Mammary epithelial cell (primary cell): ENCODE results near the gene CBFA2T3.

Experiments
- EZH2 ChIP-seq: IDR thresholded peaks from 2 replicates; pipeline ENCODE4 v1.6.1; 2012; ENCODE audit warnings: low read length, inconsistent platforms, borderline replicate concordance
- TF ChIP-seq, protein P1 (sequence below), 2 donors: IDR thresholded peaks in 1 of 2; conservative IDR thresholded peaks in 1 of 2; 2 replicates each; pipeline ENCODE4 v1.5.1; 2011 to 2012; ENCODE audit warnings: inconsistent platforms in 2 of 2, low read length in 2 of 2, mild to moderate bottlenecking in 2 of 2, control low read depth in 1 of 2, low read depth in 1 of 2; ENCODE audit not compliant: insufficient read depth in 1 of 2; ENCODE audit errors: extremely low read depth in 1 of 2

GRCh38 chr16:89006036-89006752, 29.2 kb upstream of the CBFA2T3 start:
- TF ChIP-seq, protein P1, sequence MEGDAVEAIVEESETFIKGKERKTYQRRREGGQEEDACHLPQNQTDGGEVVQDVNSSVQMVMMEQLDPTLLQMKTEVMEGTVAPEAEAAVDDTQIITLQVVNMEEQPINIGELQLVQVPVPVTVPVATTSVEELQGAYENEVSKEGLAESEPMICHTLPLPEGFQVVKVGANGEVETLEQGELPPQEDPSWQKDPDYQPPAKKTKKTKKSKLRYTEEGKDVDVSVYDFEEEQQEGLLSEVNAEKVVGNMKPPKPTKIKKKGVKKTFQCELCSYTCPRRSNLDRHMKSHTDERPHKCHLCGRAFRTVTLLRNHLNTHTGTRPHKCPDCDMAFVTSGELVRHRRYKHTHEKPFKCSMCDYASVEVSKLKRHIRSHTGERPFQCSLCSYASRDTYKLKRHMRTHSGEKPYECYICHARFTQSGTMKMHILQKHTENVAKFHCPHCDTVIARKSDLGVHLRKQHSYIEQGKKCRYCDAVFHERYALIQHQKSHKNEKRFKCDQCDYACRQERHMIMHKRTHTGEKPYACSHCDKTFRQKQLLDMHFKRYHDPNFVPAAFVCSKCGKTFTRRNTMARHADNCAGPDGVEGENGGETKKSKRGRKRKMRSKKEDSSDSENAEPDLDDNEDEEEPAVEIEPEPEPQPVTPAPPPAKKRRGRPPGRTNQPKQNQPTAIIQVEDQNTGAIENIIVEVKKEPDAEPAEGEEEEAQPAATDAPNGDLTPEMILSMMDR (conservative IDR thresholded peaks at IDR 0.05 in 1 of 2, IDR thresholded peaks at IDR 0.05 in 1 of 2; ENCODE audit: extremely low read depth in 1 of 2, insufficient read depth in 1 of 2, low read depth in 1 of 2, low read length in 2 of 2): no peak
- TF ChIP-seq EZH2: no peak
